Measurements from ENCODE around the gene GRPR.
A peak's percentile ranks its signal among the peaks of the same experiment; 100 is the strongest.

GRPR gene

GRCh38 chrX:16123222-16123786 is at the start of gene GRPR:
TSS of gene GRPR (plus strand) at chrX:16123565. CDS start at chrX:16123954, 389 bp downstream.
- DNase-seq (ENCODE audit: low read depth) = peak; percentile 0

GRCh38 chrX:16075087-16075486 is 48.3 kb upstream of the GRPR start:
- no peak for DNase-seq (ENCODE audit: low read depth)

- DNase-seq (ENCODE audit: low read depth) = no peak
These were observed 46.5 kb upstream of the GRPR start for GRCh38 chrX:16076834-16077233.

- no peak for DNase-seq (ENCODE audit: low read depth)
These were observed 45.6 kb upstream of the GRPR start for GRCh38 chrX:16077811-16078210.

- DNase-seq (ENCODE audit: low read depth) = no peak
These were observed 42.0 kb upstream of the GRPR start for GRCh38 chrX:16081357-16081756.

GRCh38 chrX:16082470-16083085 is 40.8 kb upstream of the GRPR start:
- no peak for DNase-seq (ENCODE audit: low read depth)

- no peak for DNase-seq (ENCODE audit: low read depth)
These were observed 36.3 kb upstream of the GRPR start for GRCh38 chrX:16087076-16087475.

- no peak for DNase-seq (ENCODE audit: low read depth)
These were observed 34.3 kb upstream of the GRPR start for GRCh38 chrX:16089086-16089485.

- no peak for DNase-seq (ENCODE audit: low read depth)
These were observed 27.2 kb upstream of the GRPR start for GRCh38 chrX:16096141-16096540.

GRCh38 chrX:16100673-16101072 is 22.7 kb upstream of the GRPR start:
- DNase-seq (ENCODE audit: low read depth) = no peak

- DNase-seq (ENCODE audit: low read depth) = no peak
These were observed 21.8 kb upstream of the GRPR start for GRCh38 chrX:16101581-16101980.

GRCh38 chrX:16103625-16104024 is 19.7 kb upstream of the GRPR start:
- DNase-seq (ENCODE audit: low read depth) = no peak

GRCh38 chrX:16112428-16112827 is 10.9 kb upstream of the GRPR start:
- no peak for DNase-seq (ENCODE audit: low read depth)

GRCh38 chrX:16113978-16114565 is 9.3 kb upstream of the GRPR start:
- DNase-seq (ENCODE audit: low read depth) = no peak

GRCh38 chrX:16114611-16115010 is 8.8 kb upstream of the GRPR start:
- no peak for DNase-seq (ENCODE audit: low read depth)

- DNase-seq (ENCODE audit: low read depth) = no peak
These were observed 3.8 kb upstream of the GRPR start for GRCh38 chrX:16119353-16120220.

GRCh38 chrX:16120431-16120830 is 2.9 kb upstream of the GRPR start:
- no peak for DNase-seq (ENCODE audit: low read depth)

GRCh38 chrX:16124201-16124600 is 836 bp downstream of the GRPR start:
- DNase-seq (ENCODE audit: low read depth) = no peak

GRCh38 chrX:16125520-16126149 is 2.3 kb downstream of the GRPR start:
- DNase-seq (ENCODE audit: low read depth) = no peak

- no peak for DNase-seq (ENCODE audit: low read depth)
These were observed 7.3 kb downstream of the GRPR start for GRCh38 chrX:16130707-16131106.

GRCh38 chrX:16134936-16135335 is 11.6 kb downstream of the GRPR start:
- no peak for DNase-seq (ENCODE audit: low read depth)

- no peak for DNase-seq (ENCODE audit: low read depth)
These were observed 12.7 kb downstream of the GRPR start for GRCh38 chrX:16136080-16136479.
